Medulla oblongata (tissue), 1 donor: ENCODE measurements around the gene RBBP7.

Experiments
- DNase-seq: peaks from one replicate; pipeline ENCODE4 v3.0.0-alpha.2; 2015; ENCODE audit errors: extremely low spot score

RBBP7 gene

DNA sequence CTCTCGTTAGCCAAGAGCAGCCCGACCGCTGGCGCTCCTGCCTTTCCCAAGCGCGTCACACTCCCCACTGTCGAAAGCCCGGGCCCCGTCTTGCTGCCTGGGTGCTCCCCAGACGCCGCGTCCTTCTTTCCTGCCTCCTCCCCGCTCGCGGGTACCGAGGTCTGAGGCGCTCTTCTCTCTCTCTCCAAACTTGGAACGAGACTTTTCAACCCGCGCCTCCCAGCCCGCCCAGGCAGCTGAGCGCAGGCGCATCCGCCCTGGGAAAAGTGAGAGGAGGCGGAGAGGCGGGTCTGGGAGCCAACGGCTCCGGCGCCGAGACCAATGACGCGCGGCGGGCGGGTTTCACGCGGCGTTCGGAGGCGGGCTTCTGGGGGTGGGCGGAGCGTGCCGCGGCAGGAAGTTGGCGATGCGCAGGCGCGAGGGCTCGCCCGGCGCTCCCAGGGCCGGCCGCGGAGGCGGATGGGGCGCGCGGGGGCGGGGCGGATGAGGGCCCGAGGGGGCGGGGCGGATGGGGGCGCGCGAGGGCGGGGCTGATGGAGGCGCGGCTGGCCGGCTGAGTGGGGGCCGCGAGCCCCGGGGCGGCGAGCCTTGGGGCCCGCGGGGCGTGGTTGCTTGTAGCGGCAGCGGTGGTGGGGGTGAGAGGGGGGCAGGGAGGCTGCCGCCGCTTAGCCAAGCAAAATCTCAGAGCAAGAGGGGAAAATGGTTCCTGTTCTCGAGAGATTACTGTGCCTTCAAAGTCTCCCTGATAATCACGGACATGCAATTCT lies at the start of gene RBBP7:
TSS of gene RBBP7 (minus strand) at position 268 of the 767 bp plus-strand sequence. CDS start 309 bp downstream, outside the sequence.
- DNase-seq: peak; percentile 91

DNA sequence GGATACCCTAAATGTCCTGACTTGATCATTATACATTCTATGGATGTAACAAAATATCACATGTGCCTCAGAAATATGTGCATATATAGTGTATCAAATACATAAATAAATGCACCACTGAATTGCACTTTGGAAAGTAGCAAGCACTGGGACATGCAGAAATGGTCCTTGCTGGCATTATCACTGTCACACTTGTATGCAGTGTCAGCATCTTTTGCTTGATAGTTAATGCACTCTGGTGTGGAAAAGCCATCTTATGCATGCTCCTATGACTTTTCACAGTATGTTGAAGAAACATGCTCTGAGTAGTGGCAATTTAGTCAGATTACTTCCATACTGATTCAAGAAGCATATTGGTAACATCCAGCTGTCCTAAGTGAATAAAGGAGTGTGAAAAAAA lies 48.8 kb upstream of the RBBP7 start:
- DNase-seq: no peak

DNA sequence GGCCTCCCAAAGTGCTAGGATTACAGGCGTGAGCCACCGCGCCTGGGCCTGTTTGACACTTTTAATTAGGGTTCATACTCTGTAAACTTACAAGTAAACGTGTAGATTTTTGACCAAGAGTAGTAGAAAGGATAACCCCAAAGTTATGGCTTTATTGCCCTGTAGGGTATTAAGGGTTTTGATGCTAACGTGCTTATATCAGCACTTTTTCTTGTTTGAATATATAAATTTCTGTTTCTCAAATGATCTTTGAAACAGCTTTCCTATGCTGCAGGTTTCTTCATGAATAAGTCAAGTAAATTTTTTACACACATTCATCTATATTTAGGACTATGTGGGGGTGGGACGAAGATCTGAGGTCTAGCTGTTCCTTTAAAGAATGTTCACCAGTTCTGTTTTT lies 47.0 kb upstream of the RBBP7 start:
- no peak for DNase-seq

DNA sequence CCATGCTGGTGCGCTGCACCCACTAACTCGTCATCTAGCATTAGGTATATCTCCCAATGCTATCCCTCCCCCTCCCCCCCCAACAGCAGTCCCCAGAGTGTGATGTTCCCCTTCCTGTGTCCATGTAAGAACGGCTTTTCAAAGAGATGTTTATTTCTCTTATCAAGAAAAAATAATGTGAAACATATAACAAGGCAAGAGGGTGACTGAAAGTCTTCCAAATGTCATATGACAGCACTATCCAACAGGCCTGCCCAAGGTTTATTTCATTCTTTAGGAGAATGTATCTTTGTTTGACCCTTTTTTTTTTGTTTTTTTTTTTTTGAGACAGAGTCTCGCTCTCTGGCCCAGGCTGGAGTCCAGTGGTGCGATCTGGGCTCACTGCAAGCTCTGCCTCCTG lies 46.4 kb upstream of the RBBP7 start:
- no peak for DNase-seq

DNA sequence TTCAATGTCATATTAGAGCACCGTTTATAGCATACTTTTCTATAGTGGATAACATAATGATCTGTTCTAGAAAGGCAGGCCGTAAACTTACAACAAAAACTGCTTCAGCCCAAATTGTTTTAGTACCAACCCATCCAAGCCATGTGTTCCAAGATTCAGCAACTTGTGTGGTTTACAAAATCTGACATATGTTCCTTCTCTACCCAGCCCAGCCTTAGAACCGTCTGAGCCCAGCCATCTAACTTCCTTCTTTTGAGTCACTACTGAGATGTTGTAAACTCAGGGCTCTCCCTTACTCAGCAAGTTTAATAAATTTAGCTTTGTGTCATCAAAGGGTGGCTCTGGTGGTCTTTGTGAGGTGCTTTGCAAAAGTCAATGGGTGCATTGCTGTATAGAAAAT lies 43.9 kb upstream of the RBBP7 start:
- DNase-seq: peak; percentile 32

DNA sequence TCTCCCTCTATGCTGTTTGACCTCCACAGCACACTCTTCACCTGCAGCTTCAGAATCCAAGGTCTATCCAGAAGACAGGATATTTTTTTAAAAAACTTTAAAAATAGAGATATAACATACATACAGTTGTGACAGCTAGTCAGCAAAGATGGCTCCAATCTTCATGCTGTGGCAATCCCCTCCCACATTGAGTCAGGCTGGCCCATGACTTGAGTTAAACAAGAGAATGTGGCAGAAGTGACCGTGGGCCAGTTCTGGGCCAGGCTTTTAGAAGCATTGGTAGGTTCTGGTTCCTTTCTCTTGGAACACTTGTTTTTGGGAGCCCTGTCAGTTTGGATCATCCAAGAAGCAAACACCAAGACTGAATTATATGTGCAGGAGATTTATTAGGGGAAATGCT lies 40.2 kb upstream of the RBBP7 start:
- no peak for DNase-seq

DNA sequence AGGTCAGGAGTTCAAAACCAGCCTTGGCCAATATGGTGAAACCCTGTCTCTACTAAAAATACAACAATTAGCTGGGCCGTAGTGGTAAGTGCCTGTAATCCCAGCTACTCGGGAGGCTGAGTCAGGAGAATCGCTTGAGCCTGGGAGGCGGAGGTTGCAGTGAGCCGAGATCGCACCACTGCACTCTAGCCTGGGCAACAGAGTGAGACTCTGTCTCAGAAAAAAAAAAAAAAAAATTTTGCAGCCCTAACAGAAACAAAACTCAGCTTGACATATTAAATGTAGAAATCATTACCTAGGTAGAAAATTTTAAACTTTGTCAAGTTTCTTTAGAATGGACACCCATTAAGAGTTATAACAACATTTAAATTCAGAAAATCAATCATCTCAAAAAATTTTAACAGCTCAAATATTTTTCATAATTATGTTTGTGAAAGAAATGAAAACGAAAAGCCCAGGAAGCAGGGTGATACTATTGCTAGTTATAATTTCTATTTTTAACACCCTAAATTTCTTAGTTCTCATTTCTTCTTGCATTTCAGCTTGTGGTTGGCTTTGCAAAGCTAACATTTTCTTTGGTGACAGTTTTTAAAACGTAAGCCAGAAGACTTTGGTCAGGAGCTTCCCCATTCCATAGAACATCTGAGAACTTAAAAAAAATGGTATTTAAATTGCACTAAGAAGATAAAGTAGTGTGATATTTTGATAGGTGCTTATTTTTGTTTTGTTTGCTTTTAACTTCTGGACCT lies 33.3 kb upstream of the RBBP7 start:
- DNase-seq: peak; percentile 13

DNA sequence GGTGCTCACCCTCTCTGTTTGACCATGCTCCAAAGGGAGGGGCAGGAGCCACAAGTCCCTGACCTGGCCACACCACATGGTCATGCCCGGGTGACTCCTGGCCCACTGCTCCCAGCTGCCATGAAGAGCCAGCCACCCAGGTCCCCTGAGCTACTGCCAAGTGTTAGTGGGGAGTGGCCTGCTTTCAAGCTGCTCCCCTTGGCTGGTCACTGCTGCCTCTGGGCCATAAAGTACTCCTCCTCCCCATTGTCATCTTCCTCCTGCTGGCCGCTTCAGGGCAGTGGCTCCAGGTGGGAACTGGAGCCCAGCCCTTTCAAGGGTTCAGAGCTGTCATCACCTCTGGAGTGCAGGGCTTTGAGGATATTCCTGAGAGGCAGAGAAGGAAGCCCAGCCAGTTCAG lies 27.3 kb upstream of the RBBP7 start:
- DNase-seq: no peak

DNA sequence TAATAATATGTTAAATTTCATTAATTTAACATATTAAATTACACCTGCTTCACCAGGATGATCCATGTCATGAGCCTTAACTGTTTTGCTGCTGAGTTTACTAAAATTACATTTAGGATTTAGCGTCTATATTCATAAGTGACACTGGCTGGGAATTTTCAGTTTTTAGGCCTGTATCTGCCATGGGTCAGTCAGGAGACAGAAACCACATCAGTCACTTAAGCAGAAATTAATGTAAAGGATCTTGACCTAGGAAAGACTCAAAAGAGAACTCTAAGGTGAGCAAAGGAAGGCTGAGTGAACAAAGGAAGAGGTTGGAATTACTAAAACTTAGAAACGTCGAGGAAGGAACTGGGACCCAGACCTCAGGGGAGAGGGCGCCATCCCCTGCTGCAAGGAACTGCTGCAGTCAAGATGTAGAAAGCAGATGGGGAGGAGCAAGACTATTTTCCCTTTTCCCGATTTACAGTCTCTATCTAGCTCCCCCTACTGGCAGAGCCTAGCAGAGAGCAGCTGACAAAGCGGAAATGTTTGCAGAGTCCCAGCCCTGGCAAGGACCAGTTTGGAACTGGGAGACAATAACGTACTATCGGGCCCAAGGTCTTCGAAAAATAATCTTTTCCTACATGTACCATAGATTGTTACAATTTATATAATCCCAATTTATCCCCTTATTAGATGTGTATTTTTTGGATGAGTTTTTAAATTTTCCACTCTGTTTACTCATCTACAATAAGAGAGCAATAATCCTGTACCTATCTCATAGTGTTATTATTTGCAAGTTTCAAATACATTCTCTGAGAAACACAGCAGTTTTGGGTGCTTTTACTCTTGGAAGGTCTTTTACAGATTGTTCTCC lies 22.6 kb upstream of the RBBP7 start:
- DNase-seq: peak; percentile 92

DNA sequence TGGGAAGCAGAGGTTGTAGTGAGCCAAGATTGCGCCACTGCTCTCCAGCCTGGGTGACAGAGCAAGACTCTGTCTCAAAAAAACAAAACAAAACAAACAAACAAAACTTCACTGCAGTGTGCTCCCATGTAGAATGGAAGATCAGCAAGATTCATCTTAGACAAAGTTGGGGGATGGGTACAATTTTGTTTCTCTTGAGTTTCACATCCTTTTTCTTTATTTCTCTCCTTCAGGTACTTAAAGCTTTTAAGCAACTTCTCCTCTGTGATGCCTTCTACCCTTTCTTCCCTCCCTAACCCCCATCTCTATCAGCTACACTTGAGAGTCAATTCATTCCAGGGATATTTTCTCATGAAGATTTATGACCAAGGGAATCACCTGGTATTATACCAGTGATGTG lies 15.5 kb upstream of the RBBP7 start:
- no peak for DNase-seq

DNA sequence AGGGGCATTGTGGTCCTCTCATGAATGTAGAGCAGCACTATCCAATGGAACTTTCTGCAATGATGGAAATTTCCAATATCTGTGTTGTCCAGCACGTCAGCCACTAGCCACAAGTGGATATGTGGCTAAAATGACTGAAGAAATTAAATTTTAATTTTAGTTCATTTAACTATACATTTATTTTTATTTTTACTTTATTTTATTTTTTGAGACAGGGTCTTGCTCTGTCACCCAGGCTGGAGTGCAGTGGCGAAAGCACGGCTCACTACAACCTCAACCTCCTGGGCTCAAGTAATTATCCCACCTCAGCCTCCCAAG lies 13.3 kb upstream of the RBBP7 start:
- no peak for DNase-seq

DNA sequence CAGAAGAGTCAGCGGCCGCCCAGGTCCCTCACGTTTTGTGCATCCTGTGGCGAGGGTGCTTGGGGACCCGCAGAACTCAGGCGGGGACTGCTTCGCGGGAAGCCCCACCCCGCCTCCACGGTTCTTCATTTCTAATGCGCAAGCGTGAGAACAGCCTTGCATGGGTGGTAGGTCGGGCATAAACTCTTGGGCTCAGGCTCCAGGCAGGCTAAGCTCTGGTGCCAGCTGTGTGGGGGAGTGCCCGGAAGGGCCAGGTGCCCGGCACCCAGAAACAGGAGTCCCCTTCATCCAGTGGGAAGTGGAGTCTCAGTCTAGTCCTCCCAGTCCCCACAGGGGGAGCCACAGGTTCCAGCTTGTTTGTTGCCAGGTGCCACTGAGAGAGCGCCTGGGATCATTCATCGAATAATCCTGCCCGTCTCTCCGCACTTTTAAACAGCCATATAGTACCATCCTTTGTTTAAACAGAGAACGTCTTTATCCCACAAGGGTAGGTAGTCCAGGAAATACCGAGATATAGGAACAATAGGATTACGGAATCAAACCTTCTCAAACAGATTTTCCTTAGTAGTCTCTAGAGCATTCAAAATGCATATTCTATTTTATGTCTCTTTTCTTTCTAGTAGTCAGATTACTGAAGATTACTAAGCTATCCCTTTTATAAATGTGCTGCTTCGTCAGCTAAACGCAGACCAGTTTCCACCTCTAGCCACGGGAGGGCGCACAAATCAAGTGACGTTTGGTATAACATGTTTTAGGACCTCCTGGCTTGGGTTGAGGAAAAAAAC lies 12.7 kb upstream of the RBBP7 start:
- DNase-seq: peak; percentile 79

DNA sequence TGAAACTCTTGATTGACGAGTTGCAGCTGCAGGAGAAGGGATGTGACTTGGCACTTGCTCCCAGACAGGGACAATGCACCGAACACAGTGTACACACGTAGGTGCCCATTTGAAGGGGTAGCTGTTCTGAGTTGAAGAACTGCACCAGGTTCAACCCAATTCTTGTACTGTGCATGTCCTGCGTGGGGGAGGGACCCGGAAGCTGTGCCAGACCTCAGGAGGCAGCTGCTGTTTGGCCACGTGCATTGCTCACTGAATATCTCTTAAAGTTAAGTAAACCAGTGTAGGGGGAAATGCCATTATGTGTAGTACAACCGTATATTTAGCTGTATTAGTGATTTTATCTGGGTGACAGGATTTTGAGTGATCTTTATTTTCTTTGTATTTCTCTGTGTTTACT lies 12.0 kb upstream of the RBBP7 start:
- DNase-seq: no peak

DNA sequence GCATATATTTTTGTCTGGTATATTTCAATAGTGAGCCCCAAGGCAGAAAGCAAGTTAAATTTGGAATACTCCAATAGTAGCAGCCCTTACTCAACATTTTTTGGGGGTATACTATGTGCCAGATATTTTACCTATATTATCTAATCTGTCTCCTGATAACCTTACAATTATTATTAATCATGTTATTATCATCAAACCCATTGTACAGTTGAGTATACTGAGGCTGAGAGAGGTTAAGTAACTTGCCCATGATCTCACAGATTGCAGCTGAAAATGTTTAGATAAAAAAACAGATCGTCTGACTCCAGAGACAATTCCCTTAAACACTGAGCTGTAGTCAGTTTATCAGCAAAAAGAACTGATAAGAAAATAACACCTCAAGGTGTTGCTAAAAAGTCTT lies 6.5 kb upstream of the RBBP7 start:
- no peak for DNase-seq

DNA sequence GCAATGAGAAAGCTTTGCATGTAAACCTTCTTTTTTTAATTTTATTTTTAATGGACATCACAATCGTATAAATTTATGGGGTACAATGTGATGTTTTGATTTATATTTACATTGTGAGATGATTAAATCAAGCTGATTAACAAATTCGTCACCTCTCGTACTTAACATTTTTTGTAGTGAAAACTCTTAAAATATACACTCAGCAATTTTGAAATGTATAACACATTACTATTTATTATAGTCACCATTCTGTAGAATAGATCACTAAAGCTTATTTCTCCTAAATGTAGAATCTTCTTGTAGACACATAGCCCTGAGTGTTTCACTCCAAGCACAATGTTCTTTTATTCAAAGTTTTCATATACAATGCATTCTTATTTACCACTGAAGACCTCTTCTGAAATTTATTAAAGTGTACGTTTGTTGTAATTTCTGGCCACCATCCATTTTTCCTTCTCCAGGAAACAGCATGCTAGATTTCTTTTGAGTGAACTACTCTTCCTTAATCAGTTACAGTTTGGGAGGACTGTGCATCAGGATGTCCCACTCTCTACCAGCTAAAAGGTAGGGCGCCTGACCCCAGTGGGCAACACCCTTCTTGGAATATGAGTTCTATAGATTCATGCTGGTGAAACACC lies 4.4 kb upstream of the RBBP7 start:
- no peak for DNase-seq

DNA sequence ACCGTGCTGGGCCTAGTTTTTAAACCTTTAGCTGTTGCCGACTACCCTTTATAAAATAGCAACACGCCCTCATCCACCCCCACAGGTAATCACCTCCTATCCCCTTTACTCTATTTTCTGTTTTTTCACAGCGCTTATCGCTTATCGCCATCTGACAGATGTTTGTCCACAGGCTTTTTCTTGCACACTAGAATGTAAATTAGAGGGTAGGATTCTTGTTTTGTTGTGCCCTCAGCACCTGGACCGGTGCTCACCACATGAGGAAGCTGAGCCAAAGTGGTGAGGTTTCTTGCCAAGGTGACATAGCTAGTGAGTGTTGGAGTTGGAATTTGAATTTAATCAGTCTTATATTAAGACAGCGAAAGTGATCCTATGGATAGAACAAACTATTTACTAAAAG lies 2.9 kb upstream of the RBBP7 start:
- no peak for DNase-seq

DNA sequence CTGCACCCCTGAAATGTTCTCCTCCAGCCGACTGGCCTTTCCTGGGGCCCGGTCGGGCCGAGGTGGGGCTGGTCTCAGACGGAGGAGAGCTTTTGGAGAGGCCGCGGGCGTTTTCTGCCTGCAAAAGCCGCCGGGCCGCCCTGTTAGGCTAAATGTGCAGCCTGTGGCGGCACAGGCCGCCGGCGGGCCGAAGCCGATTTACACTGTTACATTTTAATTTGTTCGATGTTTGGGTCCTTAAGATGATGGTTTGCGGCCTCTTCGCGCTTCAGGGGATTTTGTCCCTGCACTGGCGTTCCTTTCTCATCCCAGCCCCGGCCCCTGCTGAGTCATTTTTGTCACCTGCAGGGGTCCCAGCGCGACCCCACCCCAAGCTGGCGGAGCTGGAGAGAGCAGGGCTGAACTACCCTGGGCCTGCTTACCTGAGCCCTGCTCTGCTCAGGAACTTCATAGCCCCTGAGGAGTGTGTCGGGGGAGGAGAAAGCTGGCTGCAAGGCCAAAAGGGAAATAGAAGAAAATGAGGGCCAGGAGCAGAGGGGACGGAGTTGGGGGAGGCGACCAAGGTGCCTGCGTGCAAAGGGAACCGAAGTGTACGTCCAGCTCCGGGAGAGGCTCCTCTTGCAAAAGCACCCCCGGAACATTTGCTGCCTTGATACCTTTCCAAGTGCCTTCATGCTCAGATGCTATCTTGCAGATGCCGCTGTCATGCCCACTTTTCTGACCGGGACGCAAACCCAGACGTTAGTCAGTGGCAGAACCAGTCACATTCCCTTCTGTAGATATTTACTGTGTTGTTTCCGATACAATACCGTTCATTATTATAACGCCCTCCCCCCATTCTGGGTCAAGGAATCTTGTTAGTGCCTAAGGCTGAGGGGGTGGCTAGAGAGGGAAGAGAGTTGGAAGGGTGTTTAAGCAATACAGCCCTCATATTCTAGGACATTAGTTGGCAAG lies 977 bp upstream of the RBBP7 start:
- no peak for DNase-seq

DNA sequence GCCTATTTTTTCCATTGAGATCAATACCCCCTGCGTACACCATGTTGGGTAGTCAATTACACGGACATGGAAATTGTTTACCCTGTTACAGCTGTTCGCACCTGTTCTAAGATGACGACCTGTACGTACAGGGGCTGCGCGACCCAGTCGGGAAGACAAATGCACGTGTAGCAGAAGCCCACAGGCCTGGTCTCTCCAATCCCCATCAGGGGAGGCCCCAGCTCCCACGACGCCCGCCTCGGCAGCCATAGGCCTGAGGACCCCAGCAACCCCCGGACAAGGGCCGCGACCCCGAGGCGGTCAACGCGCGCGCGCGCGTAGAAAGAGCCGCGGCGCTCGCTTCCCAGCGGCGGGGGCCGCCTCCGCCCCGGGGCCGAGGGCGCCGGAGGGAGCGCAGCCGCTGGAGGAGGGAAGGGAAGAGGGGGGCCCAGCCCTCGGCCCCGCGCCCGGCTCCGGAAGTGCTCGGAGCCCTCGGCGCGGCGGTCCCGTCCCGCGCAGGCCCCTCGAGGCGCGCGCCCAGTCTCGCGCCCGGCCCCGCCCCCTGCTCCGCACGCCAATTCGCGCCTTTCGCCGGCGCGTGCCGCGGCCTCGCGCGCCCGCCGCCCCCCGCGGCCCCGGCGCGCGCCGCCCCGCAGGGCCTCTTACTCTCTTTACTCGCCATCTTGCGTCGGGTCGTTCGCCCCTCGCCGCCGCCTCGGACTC lies 618 bp downstream of the RBBP7 start:
- DNase-seq: no peak

DNA sequence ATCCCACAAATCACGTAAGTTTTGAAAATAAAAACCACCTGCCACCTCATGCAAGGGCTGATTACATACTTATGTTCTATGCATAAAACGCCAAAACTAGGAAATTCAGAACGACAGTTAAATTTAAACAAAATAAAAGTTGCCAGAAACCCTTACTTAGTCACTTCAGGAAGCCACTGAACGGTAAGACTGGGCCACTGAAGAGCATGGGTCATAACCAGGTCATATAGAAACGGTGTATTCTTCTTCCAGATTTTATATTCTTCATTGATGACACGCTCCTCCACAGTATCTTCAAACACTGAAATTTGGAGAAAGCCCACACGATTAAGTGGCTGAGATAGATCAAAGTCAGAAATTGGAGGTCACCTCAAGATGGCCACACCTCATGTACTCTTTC lies 1.2 kb downstream of the RBBP7 start:
- no peak for DNase-seq

DNA sequence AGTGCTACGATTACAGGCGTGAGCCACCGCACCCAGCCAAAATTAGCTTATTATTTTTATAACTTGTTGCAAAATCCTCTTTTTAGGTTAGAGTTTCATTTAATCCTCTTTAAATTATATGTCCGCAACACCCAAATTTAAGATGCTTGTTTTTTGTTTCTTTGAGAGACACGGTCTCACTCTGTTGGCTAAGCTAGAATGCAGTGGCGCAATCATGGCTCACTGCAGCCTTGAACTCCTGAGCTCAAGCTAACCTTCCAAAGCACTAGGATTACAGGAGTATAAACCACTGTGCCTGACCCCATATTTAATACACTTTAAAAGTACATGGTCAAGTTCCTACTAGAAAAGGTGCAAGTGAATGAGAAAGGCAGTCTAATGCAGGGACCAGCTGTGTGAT lies 2.2 kb downstream of the RBBP7 start:
- no peak for DNase-seq
